OCI-LY3 (cell line): ENCODE measurements around the gene MTMR1.

Experiments used
- CTCF ChIP-seq: fragments of 200-600, 300-600 bp; sonication (generic); IDR thresholded peaks from 2 replicates; pipeline ENCODE4 v1.5.1; 2014; ENCODE audit warnings: antibody characterized with exemption, low read length, low read depth
- EZH2phosphoT487 ChIP-seq: fragments of 200-600 bp; shearing (Covaris generic); IDR thresholded peaks from 2 replicates; pipeline ENCODE4 v1.6.1; 2018; ENCODE audit warnings: antibody characterized with exemption, mixed run types, low read depth

GRCh38 chrX:150696866-150697265, 3.7 kb downstream of the MTMR1 start:
- TF ChIP-seq CTCF (no peak), EZH2phosphoT487 (no peak)
